ENCODE results near the gene SYNE4. TPM values are rescaled to one million over a fixed set of nuclear protein-coding genes. Genes with fewer than 3 reads are reported as not detected.

SYNE4 gene
- total and polyA plus RNA-seq, 2 of the 13 experiments (the other 11 are each of a cell fraction or from before 2014, with no cell fraction given) = 13.7 to 23.0 TPM

DNA sequence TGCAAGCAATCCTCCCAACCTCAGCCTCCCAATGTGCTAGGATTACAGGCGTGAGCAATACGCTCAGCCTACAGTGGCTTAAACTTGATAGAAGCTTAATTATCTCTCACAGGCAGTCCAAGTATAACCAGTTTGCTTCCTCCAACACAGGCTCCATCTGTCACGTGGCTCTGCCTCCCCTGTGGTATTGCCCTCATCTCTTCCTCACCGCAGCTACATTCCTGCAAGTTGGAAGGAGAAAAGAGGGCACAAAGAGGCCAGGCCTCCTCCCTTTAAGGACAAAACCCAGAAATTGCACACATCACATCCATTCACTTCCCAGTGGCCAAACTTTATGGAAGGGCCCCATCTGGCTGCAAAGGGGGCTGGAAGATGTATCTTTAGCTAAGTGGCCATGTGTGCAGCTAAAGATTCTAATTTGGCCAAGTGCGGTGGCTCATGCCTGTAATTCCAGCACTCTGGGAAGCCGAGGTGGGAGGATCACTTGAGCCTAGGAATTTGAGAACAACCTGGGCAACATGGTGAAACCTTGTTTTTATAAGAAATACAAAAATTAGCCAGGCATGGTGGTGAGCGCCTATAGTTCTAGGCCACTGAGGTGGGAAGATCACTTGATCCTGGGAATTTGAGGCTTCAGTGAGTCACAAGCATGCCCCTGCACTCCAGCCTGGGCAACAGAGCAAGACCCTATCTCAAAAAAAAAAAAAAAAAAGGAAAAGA is 16.7 kb downstream of the SYNE4 start:
- Histone ChIP-seq H3K4me1 (ENCODE audit: insufficient read depth, low read length) (peaks cover 34% of the 10 kb centered on the region), H4K20me1 (ENCODE audit: insufficient read depth, low read length) (peaks cover 5% of the 10 kb centered on the region), H3K27ac (ENCODE audit: extremely low read length, insufficient read depth, low read length) (peak overlapping the region; percentile 42), H3K4me3 (replicated peaks in 1 of 3; ENCODE audit: insufficient read depth in 1 of 3, low read depth in 2 of 3, low read length in 3 of 3) (no peak overlapping the region), H2AFZ (ENCODE audit: low read length) (no peak overlapping the region), H3K4me2 (ENCODE audit: low read depth, low read length) (peak overlapping the region; percentile 49), H3K9me3 (ENCODE audit: low read length) (no peaks in the 10 kb centered on the region), H3K79me2 (ENCODE audit: insufficient read depth, low read length) (peaks cover 18% of the 10 kb centered on the region), H3K36me3 (replicated peaks in 1 of 2; ENCODE audit: control insufficient read depth in 1 of 2, insufficient read depth in 2 of 2, low read length in 2 of 2) (no peaks in the 10 kb centered on the region), H3K9ac (ENCODE audit: insufficient read depth, low read depth, low read length) (no peak overlapping the region), H3K27me3 (ENCODE audit: control insufficient read depth in 1 of 2, insufficient read depth in 2 of 2, low read length in 2 of 2) (peaks cover 0 to under 1% of the 10 kb centered on the region in 2 experiments; a peak in 3 of 5 replicates)
- ChIA-PET CTCF (ENCODE audit: low intra/inter-chr PET ratio, low total read pairs) (no interaction called here), POLR2A (interaction anchor here (0.7 to 4.2 kb wide), 6 partner anchors 17 to 223 kb away, joined by 3 to 14 read pairs (median 4); partner anchors contain the start of genes ALKBH6, SYNE4, THAP8 and WDR62)
- intact Hi-C loops (cut with micrococcal nuclease; ENCODE audit: unreplicated experiment) (no loop called here), in situ Hi-C loops (cut with HindIII; ENCODE audit: extremely low pct_ligation_motif_present, low pct_unique_long_range_greater_than_20kb) (no loop called here)
- ATAC-seq (no peak), DNase-seq (ENCODE audit: low spot score) (no peak), FAIRE-seq (no peak)
- WGBS (ENCODE audit: low lambda C conversion rate) = 38% methylated on average over 7 of the region's 7 CpGs
- no TSS peak for BruUV-seq (replicated peaks)
- TF ChIP-seq ZNF333 (CRISPR knock-in tag; IDR thresholded peaks at IDR 0.05; ENCODE audit: borderline replicate concordance) = no peak
- no peak for TF ChIP-seq TCF12 (IDR thresholded peaks at IDR 0.05)
- no peak for TF ChIP-seq TCF12 (CRISPR knock-in tag; IDR thresholded peaks at IDR 0.05)
- TF ChIP-seq, protein P1, sequence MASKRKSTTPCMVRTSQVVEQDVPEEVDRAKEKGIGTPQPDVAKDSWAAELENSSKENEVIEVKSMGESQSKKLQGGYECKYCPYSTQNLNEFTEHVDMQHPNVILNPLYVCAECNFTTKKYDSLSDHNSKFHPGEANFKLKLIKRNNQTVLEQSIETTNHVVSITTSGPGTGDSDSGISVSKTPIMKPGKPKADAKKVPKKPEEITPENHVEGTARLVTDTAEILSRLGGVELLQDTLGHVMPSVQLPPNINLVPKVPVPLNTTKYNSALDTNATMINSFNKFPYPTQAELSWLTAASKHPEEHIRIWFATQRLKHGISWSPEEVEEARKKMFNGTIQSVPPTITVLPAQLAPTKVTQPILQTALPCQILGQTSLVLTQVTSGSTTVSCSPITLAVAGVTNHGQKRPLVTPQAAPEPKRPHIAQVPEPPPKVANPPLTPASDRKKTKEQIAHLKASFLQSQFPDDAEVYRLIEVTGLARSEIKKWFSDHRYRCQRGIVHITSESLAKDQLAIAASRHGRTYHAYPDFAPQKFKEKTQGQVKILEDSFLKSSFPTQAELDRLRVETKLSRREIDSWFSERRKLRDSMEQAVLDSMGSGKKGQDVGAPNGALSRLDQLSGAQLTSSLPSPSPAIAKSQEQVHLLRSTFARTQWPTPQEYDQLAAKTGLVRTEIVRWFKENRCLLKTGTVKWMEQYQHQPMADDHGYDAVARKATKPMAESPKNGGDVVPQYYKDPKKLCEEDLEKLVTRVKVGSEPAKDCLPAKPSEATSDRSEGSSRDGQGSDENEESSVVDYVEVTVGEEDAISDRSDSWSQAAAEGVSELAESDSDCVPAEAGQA (IDR thresholded peaks at IDR 0.05; ENCODE audit: low read depth) = no peak
- TF ChIP-seq, protein P1 (CRISPR knock-in tag; IDR thresholded peaks at IDR 0.05; ENCODE audit: borderline replicate concordance) = no peak
- no peak for TF ChIP-seq ARNTL (CRISPR knock-in tag; IDR thresholded peaks at IDR 0.05)
- no peak for TF ChIP-seq MYC (CRISPR knock-in tag; IDR thresholded peaks at IDR 0.05; ENCODE audit: borderline replicate concordance)
- TF ChIP-seq ZSCAN29 (CRISPR knock-in tag; conservative IDR thresholded peaks at IDR 0.05) = no peak
- peak; percentile 63; the same call in 1 of the 2 replicates for TF ChIP-seq ZNF121 (CRISPR knock-in tag; IDR thresholded peaks at IDR 0.05)
- TF ChIP-seq ZNF205 (CRISPR knock-in tag; IDR thresholded peaks at IDR 0.05) = no peak
- no peak for TF ChIP-seq ZNF337 (CRISPR knock-in tag; IDR thresholded peaks at IDR 0.05; ENCODE audit: borderline replicate concordance, low read depth)
- TF ChIP-seq ATRX (CRISPR knock-in tag; IDR thresholded peaks at IDR 0.05; ENCODE audit: borderline replicate concordance) = no peak
- no peak for TF ChIP-seq TCF7L2 (IDR thresholded peaks at IDR 0.05; ENCODE audit: low read depth, low read length)
- no peak for TF ChIP-seq RCOR2 (CRISPR knock-in tag; IDR thresholded peaks at IDR 0.05)
- TF ChIP-seq ZFP82 (CRISPR knock-in tag; IDR thresholded peaks at IDR 0.05; ENCODE audit: borderline replicate concordance) = no peak
- TF ChIP-seq DPF2 (CRISPR knock-in tag; IDR thresholded peaks at IDR 0.05; ENCODE audit: borderline replicate concordance, low read depth) = no peak
- TF ChIP-seq RARA (CRISPR knock-in tag; IDR thresholded peaks at IDR 0.05) = no peak
- TF ChIP-seq TBP (CRISPR knock-in tag; IDR thresholded peaks at IDR 0.05) = no peak
- TF ChIP-seq ZNF550 (CRISPR knock-in tag; IDR thresholded peaks at IDR 0.05; ENCODE audit: borderline replicate concordance) = no peak

Measured in HepG2 (cell line).